DMS114 treated with DMSO at 0.1 percent for 48 hours (cell line): ENCODE data around the gene OLAH.
"Not testable (repeated sequence)": the region's sequence is repeated elsewhere in the genome, so short reads cannot be mapped to it uniquely, and the experiment has no call there.

ENCODE experiments used
- DNase-seq: peaks from one replicate; lab custom pipeline; 2025; ENCODE audit not compliant: unreplicated experiment; lab: John Stamatoyannopoulos, UW

The OLAH gene

DNA sequence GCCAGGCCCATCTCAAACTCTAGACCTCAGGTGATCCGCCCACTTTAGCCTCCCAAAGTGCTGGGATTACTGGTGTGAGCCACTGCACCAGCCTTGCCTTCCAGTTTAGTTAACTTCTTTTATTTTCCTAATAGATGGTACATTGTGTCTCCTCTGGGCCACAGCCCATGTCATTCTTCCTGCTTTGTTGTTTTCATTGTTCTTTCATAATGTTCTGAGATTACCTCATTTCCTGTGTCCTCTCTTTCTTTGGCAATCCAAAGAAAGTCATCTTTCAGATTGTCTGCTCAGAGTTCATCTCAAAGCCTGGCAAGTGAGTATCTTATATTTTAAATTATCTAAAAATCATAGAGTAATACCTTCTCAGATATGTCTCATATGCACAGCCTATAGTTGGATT lies at the start of gene OLAH:
Gene OLAH (plus strand): TSS at position 270 of the 400 bp plus-strand sequence. CDS start 3,346 bp downstream, outside the sequence.
- no peak for DNase-seq

GRCh38 chr10:14995964-14996565 lies 47.7 kb upstream of the OLAH start:
- DNase-seq = no peak

GRCh38 chr10:15013530-15013929 lies 30.2 kb upstream of the OLAH start:
- not testable (repeated sequence) for DNase-seq

DNA sequence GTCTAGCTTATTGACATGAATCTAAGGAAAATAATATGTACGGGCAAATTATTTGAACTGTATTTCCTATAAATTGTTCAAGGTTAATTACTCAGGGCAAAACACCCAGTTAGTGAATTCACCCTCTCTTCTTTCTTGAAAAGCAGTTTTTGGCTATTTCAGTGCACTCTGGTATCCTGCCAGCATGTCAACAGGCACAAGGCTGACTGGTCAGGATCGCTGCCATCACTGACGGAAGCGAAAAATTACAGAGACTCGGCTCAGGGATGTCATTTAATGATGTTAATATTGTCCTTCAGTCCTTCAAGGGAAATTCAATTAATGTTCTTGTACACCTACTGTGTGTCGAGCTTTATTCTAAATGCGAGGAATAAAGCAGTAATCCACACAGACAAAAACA lies 28.3 kb upstream of the OLAH start:
- DNase-seq = no peak

- DNase-seq = not testable (repeated sequence)
These were observed 22.8 kb upstream of the OLAH start for GRCh38 chr10:15020966-15021365.

DNA sequence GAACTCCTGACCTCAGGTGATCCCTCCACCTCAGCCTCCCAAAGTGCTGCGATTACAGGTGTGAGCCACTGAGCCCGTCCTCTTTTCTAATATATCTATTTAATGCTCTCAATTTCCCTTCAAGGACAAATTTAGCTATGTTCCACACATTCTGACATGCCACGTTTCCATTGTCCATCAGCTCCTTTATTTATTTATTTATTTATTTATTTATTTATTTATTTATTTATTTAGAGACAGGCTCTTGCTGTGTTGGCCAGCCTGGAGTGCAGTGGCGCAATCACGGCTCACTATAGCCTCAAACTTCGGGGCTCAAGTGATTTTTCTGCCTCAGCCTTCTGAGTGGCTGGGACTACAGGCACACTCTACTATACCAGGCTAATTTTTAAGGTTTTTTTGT lies 20.7 kb upstream of the OLAH start:
- DNase-seq = not testable (repeated sequence)

DNA sequence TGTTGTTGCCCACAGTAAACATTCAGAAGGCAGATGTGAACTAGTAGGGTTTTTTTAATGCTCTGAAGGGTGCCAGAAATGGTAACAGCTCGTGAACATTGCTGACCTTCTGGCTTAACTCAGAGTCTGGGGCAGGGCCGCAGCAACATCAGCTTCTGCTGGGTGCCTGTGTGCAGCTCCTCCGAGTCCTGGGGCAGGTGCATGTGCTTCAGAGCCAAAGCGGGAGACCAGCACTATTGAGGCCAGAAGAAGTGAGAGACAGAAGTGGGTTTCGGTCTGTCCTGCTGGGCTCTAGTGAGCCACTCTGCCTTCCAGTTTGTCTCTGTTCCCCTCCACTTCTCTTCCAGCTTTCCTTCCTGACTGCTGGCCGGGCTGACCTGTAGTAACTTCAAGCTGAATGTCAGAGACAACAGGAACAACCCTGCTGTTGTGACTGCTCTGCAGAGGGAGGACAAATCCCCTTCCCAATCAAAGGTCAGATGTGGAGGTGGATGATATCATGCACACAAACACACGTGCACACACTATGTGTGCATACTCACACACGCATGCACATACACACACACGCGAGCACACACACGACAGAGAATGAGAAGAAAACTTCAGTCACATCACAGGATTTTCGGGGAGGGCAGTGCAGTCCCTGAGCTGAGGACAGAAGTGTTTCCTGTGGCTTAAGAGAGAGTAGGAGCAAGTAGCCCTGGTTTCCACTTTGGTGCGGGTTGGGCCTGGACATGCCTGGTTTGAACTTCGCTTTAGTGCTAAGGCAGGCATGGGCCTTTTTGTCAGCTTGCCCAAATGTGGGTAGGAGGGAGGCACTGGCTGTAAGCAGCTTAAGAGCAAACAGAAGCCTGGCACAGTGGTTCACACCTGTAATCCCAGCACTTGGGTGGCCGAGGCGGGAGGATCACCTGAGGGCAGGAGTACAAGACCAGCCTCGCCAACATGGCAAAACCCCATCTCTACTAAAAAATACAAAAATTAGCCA lies 19.4 kb upstream of the OLAH start:
- DNase-seq = not testable (repeated sequence)

DNA sequence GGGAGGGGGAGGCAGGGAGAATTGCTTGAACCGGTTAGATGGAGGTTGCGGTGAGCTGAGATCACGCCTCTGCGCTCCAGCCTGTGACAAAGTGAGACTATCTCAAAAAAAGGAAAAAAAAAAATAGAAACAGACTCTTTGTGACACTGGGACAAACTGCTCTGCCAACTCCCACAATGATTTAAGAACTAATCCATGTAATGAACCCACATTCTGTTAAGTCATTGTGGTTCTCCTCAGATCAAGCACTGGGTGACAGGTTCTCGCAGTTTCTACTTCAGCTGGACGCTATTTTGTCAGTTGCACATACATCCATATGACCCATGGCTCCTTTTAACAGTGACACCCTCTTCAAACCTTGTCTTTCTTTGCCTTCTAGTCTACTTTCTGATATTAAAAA lies 18.7 kb upstream of the OLAH start:
- not testable (repeated sequence) for DNase-seq

DNA sequence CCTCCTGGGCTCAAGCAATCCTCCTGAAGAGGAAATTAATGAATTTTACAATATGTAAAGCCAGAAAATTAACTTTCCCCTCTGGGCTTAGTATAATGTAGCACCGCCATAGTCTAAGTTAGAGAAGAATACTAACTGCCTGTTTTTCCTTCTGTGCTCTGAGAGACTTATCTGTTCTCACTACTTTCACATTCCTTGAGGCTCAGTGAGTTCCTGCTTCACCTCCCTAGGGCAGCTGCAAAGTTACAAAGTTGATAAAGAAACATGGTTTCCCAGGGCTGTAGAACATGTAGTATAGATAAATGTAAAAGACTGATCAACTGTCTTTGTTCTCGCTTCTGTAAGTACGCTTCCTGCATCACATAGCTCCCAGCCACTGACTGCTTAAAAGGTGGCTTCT lies 16.0 kb upstream of the OLAH start:
- DNase-seq = no peak

- no peak for DNase-seq
These were observed 8.1 kb upstream of the OLAH start for GRCh38 chr10:15035385-15036301.

GRCh38 chr10:15037691-15038090 lies 6.1 kb upstream of the OLAH start:
- no peak for DNase-seq

- no peak for DNase-seq
These were observed 5.3 kb upstream of the OLAH start for GRCh38 chr10:15038416-15038815.

DNA sequence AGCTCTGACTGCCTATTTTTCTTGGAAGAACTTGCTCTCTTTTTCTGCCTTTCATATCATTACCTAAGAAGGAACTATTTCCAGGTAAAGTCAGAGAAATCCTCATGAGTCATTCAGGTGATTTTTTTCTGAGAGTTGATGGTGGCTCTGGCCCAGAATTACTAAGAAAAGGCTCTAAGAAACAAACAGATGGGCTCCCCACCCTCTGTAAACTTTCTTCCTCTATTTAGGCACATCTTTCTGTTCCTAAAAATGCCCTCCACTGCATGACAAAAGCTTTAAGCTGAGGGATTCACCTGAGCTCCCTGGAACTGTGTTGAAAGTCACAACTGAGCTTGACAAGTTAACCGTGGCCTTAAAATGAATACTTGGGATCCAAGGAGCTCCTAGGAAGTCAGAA lies 1.6 kb downstream of the OLAH start:
- DNase-seq = no peak

DNA sequence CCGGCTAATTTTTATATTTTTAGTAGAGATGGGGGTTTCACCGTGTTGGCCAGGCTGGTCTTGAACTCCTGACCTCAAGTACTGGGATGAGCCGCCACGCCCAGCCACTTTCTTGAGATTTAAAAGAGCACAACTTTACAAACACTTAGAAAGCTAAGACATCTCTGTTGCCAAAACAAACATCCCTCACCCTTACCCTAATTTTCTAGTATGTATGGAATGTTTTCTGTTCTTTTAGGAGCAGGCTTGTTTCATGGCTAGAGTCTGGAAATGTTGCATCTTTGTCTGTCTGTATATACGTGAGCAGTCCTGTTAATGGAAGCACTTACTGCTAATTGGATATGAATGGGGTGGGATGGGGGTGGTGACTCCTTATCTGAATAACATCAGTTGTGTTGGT lies 2.9 kb downstream of the OLAH start:
- DNase-seq = no peak

DNA sequence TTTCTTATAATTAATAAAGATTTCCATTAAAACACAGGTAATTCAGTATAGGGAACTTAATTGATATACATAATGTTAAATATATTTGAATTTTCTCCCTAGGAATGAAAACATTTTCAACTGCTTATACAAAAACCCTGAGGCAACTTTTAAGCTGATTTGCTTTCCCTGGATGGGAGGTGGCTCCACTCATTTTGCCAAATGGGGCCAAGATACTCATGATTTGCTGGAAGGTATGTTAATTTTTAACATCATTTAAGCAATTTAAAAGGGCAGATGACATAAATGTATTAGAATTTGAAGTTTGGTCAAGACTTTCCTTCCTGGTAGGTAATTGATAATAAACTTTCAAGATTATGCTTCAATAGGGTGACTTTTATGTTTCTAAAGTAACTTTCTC lies 5.8 kb downstream of the OLAH start:
- no peak for DNase-seq

- DNase-seq = no peak
These were observed 8.4 kb downstream of the OLAH start for GRCh38 chr10:15052121-15052520.

DNA sequence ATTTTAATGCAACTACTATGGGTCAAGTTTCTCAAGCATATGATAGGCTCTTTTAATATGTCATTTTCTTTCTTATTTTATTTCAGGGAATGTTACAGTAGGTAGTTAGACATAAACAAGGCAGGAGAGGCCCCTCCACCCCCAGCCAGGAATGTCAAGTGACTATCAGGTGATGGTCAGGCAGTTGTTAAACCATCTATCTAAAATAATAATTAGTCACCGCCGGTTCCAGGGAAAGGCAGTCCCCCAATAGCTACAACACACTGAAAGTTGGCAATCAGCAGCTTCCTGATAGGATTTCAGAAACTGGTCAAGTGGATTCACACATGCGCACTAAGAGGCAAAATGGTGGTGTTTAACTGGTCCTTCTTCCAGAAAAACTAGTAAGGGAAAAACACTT lies 9.3 kb downstream of the OLAH start:
- no peak for DNase-seq

DNA sequence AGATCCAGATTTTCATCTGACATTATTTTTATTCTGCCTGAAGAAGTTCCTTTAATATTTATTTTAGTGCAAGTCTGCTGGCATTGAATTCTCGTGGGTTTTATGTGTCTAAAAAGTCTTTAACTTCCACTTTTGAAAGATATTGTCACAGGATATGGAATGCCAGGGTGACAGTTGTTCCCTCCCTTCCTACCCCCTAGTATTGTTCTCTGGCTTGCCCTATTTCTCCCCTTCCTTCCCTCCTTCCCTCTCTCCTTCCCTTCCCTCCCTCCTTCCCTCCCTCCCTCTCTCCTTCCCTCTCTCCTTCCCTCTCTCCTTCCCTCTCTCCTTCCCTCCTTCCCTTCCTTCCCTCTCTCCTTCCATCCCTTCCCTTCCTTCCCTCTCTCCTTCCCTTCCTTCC lies 14.9 kb downstream of the OLAH start:
- no peak for DNase-seq

- no peak for DNase-seq
These were observed 16.2 kb downstream of the OLAH start for GRCh38 chr10:15059914-15060313.

DNA sequence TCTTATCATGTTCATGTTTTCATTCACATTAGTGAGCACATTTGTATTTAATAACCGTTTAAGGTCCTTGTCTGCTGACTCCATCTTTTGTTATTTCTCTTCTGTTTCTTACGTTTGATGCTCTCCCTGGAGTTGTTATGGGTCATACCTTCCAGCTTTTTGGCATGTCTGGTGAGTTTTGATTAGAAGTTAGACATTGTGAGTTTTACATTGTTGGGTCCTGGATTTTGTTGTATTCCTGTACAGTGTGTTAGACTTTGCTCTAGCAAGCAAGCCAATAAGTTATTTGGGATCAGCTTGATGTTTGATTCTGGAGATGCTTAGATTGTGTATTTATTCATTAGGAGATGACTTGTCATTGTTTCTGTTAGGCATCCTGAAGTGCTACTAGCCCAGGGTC lies 16.9 kb downstream of the OLAH start:
- no peak for DNase-seq

DNA sequence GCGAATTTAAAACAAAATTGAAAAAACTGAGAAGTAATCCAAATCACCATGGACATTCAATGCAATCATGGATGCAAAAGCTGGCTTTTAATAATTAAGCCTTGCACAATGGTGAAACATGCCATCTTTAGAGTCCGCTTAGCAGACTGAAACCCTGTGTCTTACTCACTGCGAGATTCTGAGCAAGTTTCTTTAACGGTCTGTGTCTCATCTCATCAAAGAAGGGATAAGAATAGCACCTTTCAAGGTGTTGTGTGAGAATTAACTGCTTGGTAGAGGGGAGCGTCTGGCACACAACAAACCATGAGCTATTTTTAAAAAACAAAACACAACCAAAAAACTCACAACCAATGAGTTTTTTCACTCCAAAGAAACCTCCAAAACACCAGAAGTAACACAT lies 23.4 kb downstream of the OLAH start:
- DNase-seq = no peak
